ENCODE results near the gene SLC30A10.

DNA sequence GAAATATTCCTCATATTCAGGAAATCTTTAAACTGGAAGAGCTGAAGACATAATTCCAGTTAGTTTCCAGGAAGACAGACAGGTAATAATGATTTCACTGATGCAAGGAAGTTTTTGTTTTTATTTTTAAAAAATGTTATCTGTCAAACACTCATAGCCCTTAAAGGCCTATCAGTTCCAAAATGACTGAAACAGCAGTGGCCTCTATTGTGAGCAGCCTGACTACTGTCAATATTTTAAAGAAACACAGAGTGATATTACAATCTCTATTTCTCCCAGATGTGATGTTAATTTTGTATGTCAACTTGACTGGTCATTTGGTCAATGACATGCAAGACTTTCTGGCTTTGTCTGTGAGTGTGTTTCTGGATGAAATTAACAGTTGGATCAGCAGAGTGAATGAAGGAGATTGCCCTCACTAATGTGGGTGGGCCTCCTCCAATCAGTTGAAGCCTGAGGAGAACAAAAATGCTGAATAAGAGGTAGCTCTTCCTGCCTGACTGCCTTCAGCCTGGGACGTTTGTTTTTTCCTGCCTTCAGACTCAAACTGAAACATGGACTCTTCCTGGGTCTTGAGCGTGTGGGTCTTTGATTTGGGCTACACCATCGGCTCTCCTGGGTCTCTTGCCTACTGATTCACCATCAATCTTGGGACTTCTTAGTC lies 31.3 kb upstream of the SLC30A10 start:
- TF ChIP-seq, protein P1, sequence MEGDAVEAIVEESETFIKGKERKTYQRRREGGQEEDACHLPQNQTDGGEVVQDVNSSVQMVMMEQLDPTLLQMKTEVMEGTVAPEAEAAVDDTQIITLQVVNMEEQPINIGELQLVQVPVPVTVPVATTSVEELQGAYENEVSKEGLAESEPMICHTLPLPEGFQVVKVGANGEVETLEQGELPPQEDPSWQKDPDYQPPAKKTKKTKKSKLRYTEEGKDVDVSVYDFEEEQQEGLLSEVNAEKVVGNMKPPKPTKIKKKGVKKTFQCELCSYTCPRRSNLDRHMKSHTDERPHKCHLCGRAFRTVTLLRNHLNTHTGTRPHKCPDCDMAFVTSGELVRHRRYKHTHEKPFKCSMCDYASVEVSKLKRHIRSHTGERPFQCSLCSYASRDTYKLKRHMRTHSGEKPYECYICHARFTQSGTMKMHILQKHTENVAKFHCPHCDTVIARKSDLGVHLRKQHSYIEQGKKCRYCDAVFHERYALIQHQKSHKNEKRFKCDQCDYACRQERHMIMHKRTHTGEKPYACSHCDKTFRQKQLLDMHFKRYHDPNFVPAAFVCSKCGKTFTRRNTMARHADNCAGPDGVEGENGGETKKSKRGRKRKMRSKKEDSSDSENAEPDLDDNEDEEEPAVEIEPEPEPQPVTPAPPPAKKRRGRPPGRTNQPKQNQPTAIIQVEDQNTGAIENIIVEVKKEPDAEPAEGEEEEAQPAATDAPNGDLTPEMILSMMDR (IDR thresholded peaks at IDR 0.05), result no peak
- TF ChIP-seq POLR2AphosphoS5 (IDR thresholded peaks at IDR 0.05; ENCODE audit: low read depth, low read length), result no peak
- no peak for TF ChIP-seq TCF7L2 (IDR thresholded peaks at IDR 0.05; ENCODE audit: low read depth, low read length)
